H9 (cell line): ENCODE measurements around the gene PNPLA7. TPM values are rescaled to one million over a fixed set of nuclear protein-coding genes. Genes with fewer than 3 reads are reported as not detected.

Source experiments
- DNase-seq: peaks from one replicate; pipeline ENCODE4 v3.0.0-alpha.2; 2017
- H2AFZ ChIP-seq: one replicate; pipeline ENCODE4 v1.6.1; 2013; ENCODE audit warnings: mild to moderate bottlenecking, low read length, control low read depth, moderate library complexity
- H2AK5ac ChIP-seq: 2 replicates; pipeline ENCODE4 v1.6.1; 2013; ENCODE audit warnings: low read length, control low read depth, mixed read lengths; ENCODE audit not compliant: insufficient read length
- H2BK120ac ChIP-seq: one replicate; pipeline ENCODE4 v1.6.1; 2013; ENCODE audit warnings: low read depth, mild to moderate bottlenecking, low read length, control low read depth, inconsistent platforms; ENCODE audit not compliant: poor library complexity, severe bottlenecking
- H2BK12ac ChIP-seq: 2 replicates; pipeline ENCODE4 v1.6.1; 2013; ENCODE audit warnings: low read length, control low read depth, mixed read lengths, low read depth; ENCODE audit not compliant: insufficient read length
- H2BK15ac ChIP-seq: 2 replicates; pipeline ENCODE4 v1.6.1; 2013; ENCODE audit warnings: low read depth, low read length, control low read depth
- H2BK20ac ChIP-seq: one replicate; pipeline ENCODE4 v1.6.1; 2013; ENCODE audit warnings: low read depth, mild to moderate bottlenecking, low read length, control low read depth, inconsistent platforms; ENCODE audit not compliant: poor library complexity, severe bottlenecking
- H2BK5ac ChIP-seq: 2 replicates; pipeline ENCODE4 v1.6.1; 2013; ENCODE audit warnings: low read length, control low read depth, mixed read lengths; ENCODE audit not compliant: insufficient read length
- H3K14ac ChIP-seq: 2 replicates; pipeline ENCODE4 v1.6.1; 2013; ENCODE audit warnings: low read length, control low read depth; ENCODE audit not compliant: insufficient read depth
- H3K18ac ChIP-seq: 2 replicates; pipeline ENCODE4 v1.6.1; 2013; ENCODE audit warnings: low read depth, mild to moderate bottlenecking, mixed read lengths, low read length, control low read depth; ENCODE audit not compliant: insufficient read length
- H3K23ac ChIP-seq: 2 replicates; pipeline ENCODE4 v1.6.1; 2013; ENCODE audit warnings: low read length, control low read depth, mixed read lengths, low read depth; ENCODE audit not compliant: insufficient read length
- H3K23me2 ChIP-seq: 2 replicates; pipeline ENCODE4 v1.6.1; 2013; ENCODE audit warnings: low read depth, mild to moderate bottlenecking, mixed read lengths, low read length, control low read depth; ENCODE audit not compliant: insufficient read length, poor library complexity, severe bottlenecking
- H3K27ac ChIP-seq: 2 replicates; pipeline ENCODE4 v1.5.1; 2013; ENCODE audit warnings: low read length, control low read depth, mixed read lengths, low read depth; ENCODE audit not compliant: insufficient read length
- H3K27me3 ChIP-seq: 2 replicates; pipeline ENCODE4 v1.6.1; 2013; ENCODE audit warnings: low read length, control low read depth, inconsistent platforms; ENCODE audit not compliant: insufficient read depth
- H3K4ac ChIP-seq: 2 replicates; pipeline ENCODE4 v1.6.1; 2013; ENCODE audit warnings: low read depth, mild to moderate bottlenecking, control low read depth, inconsistent platforms, low read length, moderate library complexity
- H3K4me1 ChIP-seq: 2 replicates; pipeline ENCODE4 v1.6.1; 2013; ENCODE audit warnings: low read length, control low read depth, inconsistent platforms; ENCODE audit not compliant: insufficient read depth
- H3K4me2 ChIP-seq: 2 replicates; pipeline ENCODE4 v1.6.1; 2013; ENCODE audit warnings: low read length, control low read depth, mixed read lengths; ENCODE audit not compliant: insufficient read length, insufficient read depth
- H3K56ac ChIP-seq: 2 replicates; pipeline ENCODE4 v1.6.1; 2013; ENCODE audit warnings: low read depth, mild to moderate bottlenecking, mixed read lengths, low read length, control low read depth; ENCODE audit not compliant: insufficient read length
- H3K79me1 ChIP-seq: 2 replicates; pipeline ENCODE4 v1.6.1; 2013; ENCODE audit warnings: low read depth, mild to moderate bottlenecking, moderate library complexity, low read length, control low read depth, inconsistent platforms; ENCODE audit not compliant: insufficient read depth, poor library complexity, severe bottlenecking
- H3K79me2 ChIP-seq: 2 replicates; pipeline ENCODE4 v1.6.1; 2013; ENCODE audit warnings: low read length, control low read depth, inconsistent platforms; ENCODE audit not compliant: insufficient read depth
- H3K9ac ChIP-seq: 2 replicates; pipeline ENCODE4 v1.6.1; 2013; ENCODE audit warnings: low read length, control low read depth, mixed read lengths; ENCODE audit not compliant: insufficient read length; ENCODE audit errors: extremely low read depth
- H3K9me3 ChIP-seq: one replicate; pipeline ENCODE4 v1.6.1; 2013; ENCODE audit warnings: low read depth, low read length, inconsistent platforms; ENCODE audit not compliant: control insufficient read depth
- H3T11ph ChIP-seq: one replicate; pipeline ENCODE4 v1.6.1; 2013; ENCODE audit warnings: mild to moderate bottlenecking, low read length, control low read depth, inconsistent platforms
- H4K20me1 ChIP-seq: one replicate; pipeline ENCODE4 v1.6.1; 2013; ENCODE audit not compliant: control insufficient read depth, insufficient read length, insufficient read depth
- H4K5ac ChIP-seq: 2 replicates; pipeline ENCODE4 v1.6.1; 2013; ENCODE audit warnings: low read depth, mild to moderate bottlenecking, mixed read lengths, low read length, control low read depth; ENCODE audit not compliant: insufficient read length
- H4K8ac ChIP-seq: replicated peaks from 2 replicates; pipeline ENCODE4 v1.6.1; 2013; ENCODE audit warnings: low read length, control low read depth, mixed read lengths, low read depth; ENCODE audit not compliant: insufficient read length
- H4K91ac ChIP-seq: 2 replicates; pipeline ENCODE4 v1.6.1; 2013; ENCODE audit warnings: low read depth, mild to moderate bottlenecking, moderate library complexity, mixed read lengths, low read length, control low read depth; ENCODE audit not compliant: insufficient read length
- H3K27ac Mint-ChIP-seq, 3 experiments: 2 replicates in 2 of 3; 3 replicates in 1 of 3; pipeline ENCODE4 v1.8.0; 2020 to 2021; ENCODE audit warnings: mixed read lengths in 3 of 3, mild to moderate bottlenecking in 1 of 3, moderate library complexity in 1 of 3
- H3K27me3 Mint-ChIP-seq: 2 replicates; pipeline ENCODE4 v1.8.0; 2021; ENCODE audit warnings: low read depth, mild to moderate bottlenecking, moderate library complexity, mixed read lengths
- H3K36me3 Mint-ChIP-seq, 3 experiments: 2 replicates in 2 of 3; 3 replicates in 1 of 3; pipeline ENCODE4 v1.8.0; 2020 to 2021; ENCODE audit warnings: low read depth in 3 of 3, mixed read lengths in 3 of 3; ENCODE audit not compliant: insufficient read depth in 1 of 3
- H3K4me1 Mint-ChIP-seq, 2 experiments: 2 replicates each; pipeline ENCODE4 v1.8.0; 2020; ENCODE audit warnings: mixed read lengths in 2 of 2
- H3K4me3 Mint-ChIP-seq, 2 experiments: 2 replicates in 1 of 2; 3 replicates in 1 of 2; pipeline ENCODE4 v1.8.0; 2020 to 2021; ENCODE audit warnings: mild to moderate bottlenecking in 2 of 2, mixed read lengths in 2 of 2, moderate library complexity in 1 of 2
- H3K9me3 Mint-ChIP-seq, 2 experiments: 2 replicates in 1 of 2; 3 replicates in 1 of 2; pipeline ENCODE4 v1.8.0; 2020; ENCODE audit warnings: mild to moderate bottlenecking in 2 of 2, mixed read lengths in 2 of 2, moderate library complexity in 1 of 2
- CTCF ChIP-seq: fragments of 200-600 bp; sonication (generic); conservative IDR thresholded peaks from 3 replicates; pipeline ENCODE4 v1.8.0; 2021; ENCODE audit warnings: antibody characterized with exemption, mild to moderate bottlenecking
- WGBS: extraction: QIAGEN DNeasy Blood & Tissue Kit; methylation state at CpG from one replicate; pipeline ENCODE4 v1.1.7; 2013; ENCODE audit warnings: missing lambda C conversion rate, low lambda C conversion rate, mixed read lengths; ENCODE audit not compliant: insufficient read length; ENCODE audit errors: extremely low coverage; 5-methylcytosine and 5-hydroxymethylcytosine counted together
- total RNA-seq: library from RNA; stranded (reverse); gene quantifications from 2 replicates; pipeline ENCODE4 v1.2.1, GENCODE V29; 2021

PNPLA7 gene
- total RNA-seq, 1 experiment from 2014 or later: 1.8 TPM

- WGBS: no CpG with 5 or more reads among the region's 36 CpGs
- H3K4me1 ChIP-seq: no peaks in the 10 kb centered on the region
- no peak overlapping the region for H2AFZ ChIP-seq
- peaks cover 2% of the 10 kb centered on the region for H4K20me1 ChIP-seq
- no peaks in the 10 kb centered on the region for H3K79me1 ChIP-seq
- no peak overlapping the region for H4K91ac ChIP-seq
- H2BK120ac ChIP-seq: no peak overlapping the region
- no peak for DNase-seq
- H2BK5ac ChIP-seq: no peak overlapping the region
- H3K9ac ChIP-seq: no peak overlapping the region
- Mint-ChIP-seq H3K27me3 (peaks cover 18% of the 10 kb centered on the region), H3K4me1 (no peaks in the 10 kb centered on the region), H3K36me3 (peaks cover 4 to 16% (median 15%) of the 10 kb centered on the region in 3 experiments; a peak in 6 of 7 replicates), H3K4me3 (no peak overlapping the region), H3K27ac (no peak overlapping the region), H3K9me3 (peaks cover 17 to 62% of the 10 kb centered on the region in 2 experiments)
- H4K5ac ChIP-seq: no peak overlapping the region
- no peak overlapping the region for H2BK12ac ChIP-seq
- no peak overlapping the region for H4K8ac ChIP-seq
- H3K79me2 ChIP-seq: no peaks in the 10 kb centered on the region
- H3K18ac ChIP-seq: no peak overlapping the region
- H3K23me2 ChIP-seq: no peaks in the 10 kb centered on the region
- no peak overlapping the region for H3T11ph ChIP-seq
- H3K14ac ChIP-seq: no peak overlapping the region; the same call in 1 of the 2 replicates
- TF ChIP-seq CTCF: no peak
- H2BK15ac ChIP-seq: no peak overlapping the region
- no peak overlapping the region for H3K4ac ChIP-seq
- H2BK20ac ChIP-seq: no peak overlapping the region
- H3K23ac ChIP-seq: no peak overlapping the region
- no peaks in the 10 kb centered on the region for H3K9me3 ChIP-seq
- no peak overlapping the region for H3K4me2 ChIP-seq
- no peak overlapping the region for H2AK5ac ChIP-seq
- H3K56ac ChIP-seq: no peak overlapping the region
- H3K27me3 ChIP-seq: no peaks in the 10 kb centered on the region
- H3K27ac ChIP-seq: no peak overlapping the region
These were observed 52.1 kb downstream of the PNPLA7 start for GRCh38 chr9:137497921-137498719.
